ENCODE results near the gene RAB40A.

- TF ChIP-seq POLR2A (IDR thresholded peaks at IDR 0.05; ENCODE audit: low read depth, low read length), result no peak
- TF ChIP-seq POLR2AphosphoS5 (IDR thresholded peaks at IDR 0.05; ENCODE audit: low read depth, low read length), result no peak
- no peak for TF ChIP-seq TAF1 (IDR thresholded peaks at IDR 0.05; ENCODE audit: low read depth, low read length)
- TF ChIP-seq SPI1 (IDR thresholded peaks at IDR 0.05; ENCODE audit: low read depth, low read length), result no peak
- TF ChIP-seq POU2F2 (IDR thresholded peaks at IDR 0.05; ENCODE audit: low read depth, low read length), result no peak
- no peak for TF ChIP-seq PAX5 (IDR thresholded peaks at IDR 0.05; ENCODE audit: insufficient read depth, low read length, severe bottlenecking)
Measured at GRCh38 chrX:103510031-103510430, 9.3 kb downstream of the RAB40A start.

Data from GM12891 (cell line).